Rectal smooth muscle tissue (tissue), 1 donor: Measurements from ENCODE around the gene TMEM132C.
"Not testable (repeated sequence)": the region's sequence is repeated elsewhere in the genome, so short reads cannot be mapped to it uniquely, and the experiment has no call there.

Experiments used
- H3K27ac ChIP-seq: one replicate; pipeline ENCODE4 v1.7.0; 2013; ENCODE audit warnings: low read depth, low read length, inconsistent platforms
- H3K27me3 ChIP-seq: one replicate; pipeline ENCODE4 v1.7.0; 2013; ENCODE audit warnings: low read length; ENCODE audit not compliant: control insufficient read depth, insufficient read depth
- H3K36me3 ChIP-seq: one replicate; pipeline ENCODE4 v1.7.0; 2013; ENCODE audit warnings: low read length; ENCODE audit not compliant: control insufficient read depth, insufficient read depth
- H3K4me1 ChIP-seq: one replicate; pipeline ENCODE4 v1.7.0; 2013; ENCODE audit warnings: low read length; ENCODE audit not compliant: control insufficient read depth, insufficient read depth
- H3K4me3 ChIP-seq: one replicate; pipeline ENCODE4 v1.7.0; 2013; ENCODE audit warnings: low read length
- H3K9ac ChIP-seq: one replicate; pipeline ENCODE4 v1.7.0; 2013; ENCODE audit warnings: low read length

The TMEM132C gene

DNA sequence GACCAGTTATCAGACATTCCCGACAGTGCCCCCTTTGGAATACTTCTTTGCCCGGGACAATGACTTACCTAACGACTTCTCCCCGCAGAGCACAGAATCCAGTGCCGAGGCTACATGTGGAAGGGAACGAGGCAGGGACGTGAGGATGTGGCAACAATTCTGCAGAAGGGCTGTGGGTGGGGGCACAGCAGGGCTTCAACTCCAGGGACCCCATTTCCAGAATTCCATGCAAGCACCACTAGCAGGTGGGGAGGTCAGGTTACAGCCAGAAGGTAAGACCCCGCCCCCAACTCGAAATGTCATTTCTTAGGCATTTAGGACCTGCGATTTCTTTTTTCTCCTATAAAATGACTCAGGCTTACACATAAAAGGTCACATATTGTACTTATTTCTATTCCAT is 207.9 kb downstream of the TMEM132C start:
- Histone ChIP-seq H3K4me3 (no peak overlapping the region), H3K27me3 (no peaks in the 10 kb centered on the region)

DNA sequence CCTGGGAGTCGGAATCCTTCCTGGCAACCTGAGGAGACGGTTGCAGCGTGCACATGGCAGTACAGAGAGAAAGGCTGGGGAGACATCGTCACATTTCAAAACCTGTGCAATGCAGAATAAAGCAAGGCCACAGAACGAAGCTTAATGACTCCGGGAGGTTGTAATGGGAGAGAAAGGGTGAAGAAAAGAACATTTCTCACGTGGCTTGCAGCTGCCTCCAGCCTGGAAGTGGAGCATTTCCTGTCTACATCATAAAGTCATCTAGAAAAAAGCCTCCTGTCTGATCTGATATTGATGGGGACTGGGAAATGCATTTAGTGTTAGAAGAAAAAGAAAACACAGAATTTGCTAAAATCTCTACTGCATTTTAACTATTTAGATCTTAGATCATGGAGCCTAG is 209.3 kb downstream of the TMEM132C start:
- no peak overlapping the region for H3K4me3 ChIP-seq
- no peaks in the 10 kb centered on the region for H3K4me1 ChIP-seq
- H3K27ac ChIP-seq = no peak overlapping the region
- no peak overlapping the region for H3K9ac ChIP-seq
- H3K27me3 ChIP-seq = no peaks in the 10 kb centered on the region
- H3K36me3 ChIP-seq = no peaks in the 10 kb centered on the region

More for the DNA sequence above, 207.9 kb downstream of the TMEM132C start:
- H3K27ac ChIP-seq = no peak overlapping the region
- no peaks in the 10 kb centered on the region for H3K4me1 ChIP-seq
- no peaks in the 10 kb centered on the region for H3K36me3 ChIP-seq
- no peak overlapping the region for H3K9ac ChIP-seq

DNA sequence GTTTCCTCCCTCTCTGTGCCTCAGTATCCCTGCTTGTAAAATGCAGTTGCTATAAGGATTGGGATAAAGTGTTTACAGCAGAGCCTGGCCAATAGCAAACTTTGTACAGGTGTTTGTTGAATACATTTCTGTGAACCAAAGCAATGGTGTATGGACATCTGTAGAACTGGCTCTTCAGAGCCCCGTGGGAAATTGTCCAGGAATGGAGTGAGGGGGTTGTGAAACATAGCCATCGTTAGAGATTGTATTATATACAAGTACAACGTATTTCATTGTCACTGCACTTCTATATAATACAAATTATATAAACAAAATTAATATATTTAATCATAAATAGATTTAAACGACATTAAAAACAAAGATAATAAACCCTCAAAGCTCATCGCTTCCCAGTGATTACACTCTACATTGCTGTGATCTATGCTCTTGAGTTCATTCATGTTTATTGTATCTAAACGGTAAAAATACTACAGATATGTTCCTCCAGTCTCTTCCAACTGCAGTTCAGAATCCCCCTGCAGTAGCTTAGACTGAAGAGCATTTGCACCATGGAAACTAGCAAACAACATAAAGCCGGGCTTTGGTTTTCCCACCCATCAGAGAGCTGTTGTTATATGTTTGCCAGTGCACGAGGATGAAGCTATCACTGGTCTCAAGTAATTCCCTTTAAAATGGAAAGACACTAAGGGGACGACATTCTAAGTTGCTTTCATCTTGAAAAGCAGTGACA is 216.7 kb downstream of the TMEM132C start:
- H3K4me3 ChIP-seq = no peak overlapping the region
- H3K27ac ChIP-seq = no peak overlapping the region
- H3K27me3 ChIP-seq = no peaks in the 10 kb centered on the region
- no peaks in the 10 kb centered on the region for H3K4me1 ChIP-seq
- H3K36me3 ChIP-seq = no peaks in the 10 kb centered on the region
- no peak overlapping the region for H3K9ac ChIP-seq

DNA sequence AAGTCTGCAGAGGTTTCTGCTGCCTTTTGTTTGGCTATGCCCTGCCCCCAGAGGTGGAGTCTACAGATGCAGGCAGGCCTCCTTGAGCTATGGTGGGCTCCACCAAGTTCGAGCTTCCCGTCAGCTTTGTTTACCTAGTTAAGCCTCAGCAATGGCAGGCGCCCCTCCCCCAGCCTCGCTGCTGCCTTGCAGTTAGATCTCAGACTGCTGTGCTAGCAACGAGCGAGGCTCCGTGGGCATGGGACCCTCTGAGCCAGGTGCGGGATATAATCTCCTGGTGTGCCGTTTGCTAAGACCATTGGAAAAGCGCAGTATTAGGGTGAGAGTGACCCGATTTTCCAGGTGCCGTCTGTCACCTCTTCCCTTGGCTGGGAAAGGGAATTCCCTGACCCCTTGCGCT is 230.4 kb downstream of the TMEM132C start:
- not testable (repeated sequence) for H3K27me3 ChIP-seq, H3K36me3 ChIP-seq, H3K4me1 ChIP-seq, H3K4me3 ChIP-seq, H3K9ac ChIP-seq, H3K27ac ChIP-seq

DNA sequence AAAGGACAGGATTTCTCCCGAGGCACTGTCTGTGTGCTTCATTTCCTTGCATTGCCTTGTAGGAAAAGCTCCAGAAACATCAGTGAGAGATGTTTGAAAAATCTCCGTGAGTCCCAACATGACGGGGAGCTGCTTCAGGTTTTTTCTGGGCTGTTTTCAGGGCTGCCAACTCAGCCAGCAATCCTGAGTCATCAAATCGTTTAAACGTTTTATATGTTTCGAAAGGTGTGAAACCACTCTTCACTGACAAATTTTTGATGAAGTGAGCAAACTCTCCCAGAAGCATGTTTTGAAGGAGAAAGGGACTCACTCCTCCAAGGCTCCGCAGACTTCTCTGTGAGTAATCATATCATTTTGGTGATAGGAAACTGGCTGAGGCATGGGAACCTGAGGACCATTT is 240.5 kb downstream of the TMEM132C start:
- Histone ChIP-seq H3K4me1 (no peaks in the 10 kb centered on the region), H3K27me3 (no peaks in the 10 kb centered on the region), H3K4me3 (no peak overlapping the region), H3K9ac (no peak overlapping the region), H3K27ac (no peak overlapping the region), H3K36me3 (no peaks in the 10 kb centered on the region)

DNA sequence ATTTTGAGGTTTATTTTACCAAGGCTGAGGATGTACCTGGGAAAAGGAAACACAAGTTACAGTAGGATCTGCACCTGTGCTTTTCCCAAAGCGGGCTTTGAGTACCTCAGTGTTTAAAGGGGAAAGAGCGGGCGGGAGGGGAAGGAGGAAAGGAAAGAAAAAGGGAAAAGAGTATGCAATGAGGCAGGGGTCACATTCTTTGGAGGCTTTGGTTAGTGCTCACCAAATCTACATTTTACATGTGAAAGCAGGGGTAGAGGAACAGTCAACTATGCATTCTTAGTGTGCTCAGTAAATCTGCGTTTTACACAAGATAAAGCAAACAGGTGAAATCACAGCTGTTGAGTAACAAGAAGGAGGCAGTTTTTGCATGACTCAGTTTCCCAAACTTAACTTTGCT is 242.2 kb downstream of the TMEM132C start:
- H3K4me1 ChIP-seq = no peaks in the 10 kb centered on the region
- no peak overlapping the region for H3K9ac ChIP-seq
- no peak overlapping the region for H3K4me3 ChIP-seq
- H3K36me3 ChIP-seq = no peaks in the 10 kb centered on the region
- H3K27ac ChIP-seq = no peak overlapping the region
- H3K27me3 ChIP-seq = no peaks in the 10 kb centered on the region

DNA sequence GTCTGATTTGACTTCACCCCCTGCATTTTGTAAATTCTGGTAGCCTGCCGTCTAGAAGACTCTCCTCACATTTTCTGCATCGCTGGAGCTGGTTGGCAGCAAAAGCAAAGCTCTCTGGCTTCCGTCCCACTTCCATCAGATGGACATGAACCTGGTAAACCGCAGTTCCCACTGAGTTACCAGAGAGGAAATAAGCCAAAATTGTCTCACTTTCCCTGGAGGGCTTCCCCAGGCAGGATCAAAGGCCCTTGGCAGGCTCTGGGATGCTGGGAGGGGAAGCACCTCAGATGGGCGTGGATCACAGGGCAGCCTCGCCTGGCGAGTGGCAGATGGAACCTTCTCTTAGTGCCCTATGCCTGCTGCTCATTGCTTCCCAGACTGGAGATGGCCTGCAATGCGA is 243.5 kb downstream of the TMEM132C start:
- H3K27ac ChIP-seq = no peak overlapping the region

DNA sequence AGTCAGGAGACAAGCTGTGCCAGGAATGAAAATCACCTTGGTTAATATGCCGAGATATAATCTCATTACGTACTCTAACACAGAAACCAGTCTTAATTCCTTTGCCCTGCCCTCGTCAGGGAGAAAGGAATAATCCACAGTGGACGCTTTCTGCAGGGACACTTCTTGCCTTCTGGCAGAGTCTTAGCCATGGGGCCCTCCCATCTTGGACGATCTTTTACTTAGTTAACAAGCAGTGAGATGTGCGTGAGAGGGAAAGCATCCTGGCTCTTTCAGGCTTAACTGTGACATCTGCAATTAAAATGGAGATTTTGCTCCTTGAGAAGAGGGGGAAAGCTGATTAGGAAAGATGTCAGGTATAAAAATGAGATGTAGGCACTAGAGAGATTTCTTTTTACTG is 246.4 kb downstream of the TMEM132C start:
- no peak overlapping the region for H3K4me3 ChIP-seq
- no peak overlapping the region for H3K9ac ChIP-seq
- no peaks in the 10 kb centered on the region for H3K36me3 ChIP-seq
- no peaks in the 10 kb centered on the region for H3K27me3 ChIP-seq
- H3K27ac ChIP-seq = no peak overlapping the region
- no peaks in the 10 kb centered on the region for H3K4me1 ChIP-seq

More for the DNA sequence above, 243.5 kb downstream of the TMEM132C start:
- no peaks in the 10 kb centered on the region for H3K4me1 ChIP-seq
- H3K27me3 ChIP-seq = no peaks in the 10 kb centered on the region
- H3K9ac ChIP-seq = no peak overlapping the region
- H3K36me3 ChIP-seq = no peaks in the 10 kb centered on the region
- H3K4me3 ChIP-seq = no peak overlapping the region

DNA sequence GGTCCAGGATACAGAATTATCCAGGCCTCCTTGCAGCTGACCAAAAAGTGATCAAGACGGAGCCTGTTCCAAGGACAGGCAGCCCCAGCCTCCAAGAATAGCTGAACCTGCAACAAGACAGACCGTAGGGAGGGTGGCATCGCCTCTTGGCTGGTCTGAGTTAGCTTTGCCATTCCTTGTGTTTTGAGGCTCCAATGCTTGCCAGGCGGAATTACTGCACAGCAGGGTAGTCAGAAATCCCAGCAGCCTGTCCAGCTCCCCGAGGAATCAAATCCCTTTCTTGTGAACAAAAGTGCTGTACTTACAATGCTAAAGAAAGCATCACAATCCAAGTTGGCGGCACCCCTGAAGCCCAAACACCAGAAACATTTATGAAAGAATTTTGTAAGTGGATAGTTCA is 246.9 kb downstream of the TMEM132C start:
- H3K36me3 ChIP-seq = no peaks in the 10 kb centered on the region
- H3K27ac ChIP-seq = no peak overlapping the region
- no peaks in the 10 kb centered on the region for H3K27me3 ChIP-seq
- no peak overlapping the region for H3K4me3 ChIP-seq
- H3K9ac ChIP-seq = no peak overlapping the region
- no peaks in the 10 kb centered on the region for H3K4me1 ChIP-seq

DNA sequence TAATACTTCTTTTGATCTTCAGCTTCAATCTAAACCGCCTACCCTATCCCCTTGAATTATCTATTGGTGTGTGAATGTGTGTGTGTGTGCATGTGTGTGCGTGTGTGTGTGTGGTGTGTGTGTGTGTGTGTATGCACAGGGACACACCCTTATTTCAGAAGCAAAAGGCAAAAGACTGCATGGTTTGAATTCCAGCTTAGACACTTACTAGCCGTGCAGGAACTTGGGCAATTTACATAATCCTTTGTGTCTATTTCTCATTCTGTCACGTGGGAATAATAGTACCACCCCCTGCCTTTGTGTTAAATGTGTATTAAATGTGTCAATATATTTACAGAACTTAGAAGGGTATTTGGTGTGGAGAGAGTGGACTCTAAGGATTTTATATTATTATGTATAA is 251.7 kb downstream of the TMEM132C start:
- no peak overlapping the region for H3K9ac ChIP-seq
- H3K36me3 ChIP-seq = no peaks in the 10 kb centered on the region
- H3K4me1 ChIP-seq = no peaks in the 10 kb centered on the region
- H3K27me3 ChIP-seq = no peaks in the 10 kb centered on the region
- no peak overlapping the region for H3K4me3 ChIP-seq
- no peak overlapping the region for H3K27ac ChIP-seq

DNA sequence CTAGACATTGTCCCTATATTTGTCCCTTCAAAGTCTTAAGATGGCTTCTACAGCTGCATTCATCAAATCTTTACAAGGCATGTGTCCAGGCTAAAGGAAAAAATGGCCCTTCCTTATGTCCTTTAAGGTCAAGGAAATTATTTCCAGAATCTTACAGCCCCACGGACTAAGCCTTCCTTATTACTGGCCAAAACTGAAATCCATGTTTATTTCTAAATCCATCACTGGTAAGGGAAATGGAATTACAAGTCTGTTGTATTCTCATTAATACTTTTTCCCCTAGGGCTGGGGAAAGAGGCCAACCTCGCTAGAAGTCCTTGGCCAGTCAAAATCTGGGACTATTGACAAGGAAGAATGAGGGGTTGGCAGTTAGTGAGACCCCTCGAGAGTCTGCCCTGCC is 252.5 kb downstream of the TMEM132C start:
- Histone ChIP-seq H3K36me3 (no peaks in the 10 kb centered on the region), H3K4me3 (no peak overlapping the region), H3K9ac (no peak overlapping the region), H3K4me1 (no peaks in the 10 kb centered on the region), H3K27me3 (no peaks in the 10 kb centered on the region), H3K27ac (no peak overlapping the region)

DNA sequence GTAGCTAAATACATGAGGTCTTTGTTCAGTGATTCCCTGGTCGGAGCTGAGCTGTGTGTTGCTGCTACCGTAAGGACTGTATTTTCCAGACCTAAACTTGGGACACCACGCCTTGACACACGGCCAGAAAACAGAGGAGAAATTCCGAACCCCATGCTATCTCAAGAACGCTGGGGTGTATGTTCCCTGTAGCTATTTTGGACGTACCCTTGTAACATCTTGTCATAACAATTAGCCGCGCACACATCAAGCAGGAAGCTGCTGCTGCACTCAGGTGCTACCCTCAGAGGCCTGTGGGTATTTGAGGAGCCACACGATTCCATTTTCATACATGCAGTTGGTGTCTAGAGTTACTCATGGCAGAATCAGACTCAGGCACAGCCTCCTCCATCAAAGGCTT is 255.0 kb downstream of the TMEM132C start:
- Histone ChIP-seq H3K36me3 (no peaks in the 10 kb centered on the region), H3K27me3 (no peaks in the 10 kb centered on the region), H3K4me1 (no peaks in the 10 kb centered on the region), H3K9ac (no peak overlapping the region), H3K27ac (no peak overlapping the region), H3K4me3 (no peak overlapping the region)

DNA sequence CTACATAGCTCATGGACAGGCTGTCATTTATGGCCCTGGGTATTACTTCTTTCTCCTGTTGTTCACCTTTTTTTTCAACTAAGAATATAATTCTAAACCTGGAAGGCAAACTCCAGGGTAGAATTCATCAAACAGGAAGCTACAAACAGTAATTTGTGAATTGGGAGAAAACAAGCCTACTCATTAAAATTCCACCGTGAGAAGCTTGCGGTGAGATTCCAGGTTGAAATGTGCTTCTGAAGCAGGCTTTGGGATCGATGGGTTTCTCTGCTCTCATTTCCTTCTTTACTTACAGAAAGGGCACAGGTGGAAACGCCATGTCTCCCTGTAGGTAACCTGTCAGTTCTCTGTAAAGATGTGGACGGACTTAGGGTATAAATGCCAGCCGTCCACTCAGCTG is 257.5 kb downstream of the TMEM132C start:
- Histone ChIP-seq H3K4me3 (no peak overlapping the region), H3K9ac (no peak overlapping the region), H3K27ac (no peak overlapping the region), H3K36me3 (no peaks in the 10 kb centered on the region), H3K4me1 (no peaks in the 10 kb centered on the region), H3K27me3 (no peaks in the 10 kb centered on the region)
